HCT116 (cell line): ENCODE results near the gene PSORS1C1. TPM values are rescaled to one million over a fixed set of nuclear protein-coding genes. Genes with fewer than 3 reads are reported as not detected.

Experiments used
- ATAC-seq: fragments of 200-7000 bp; cut with Tn5 transposase; 2 replicates; pipeline ENCODE4 v1.9.1; 2020; ENCODE audit warnings: mild to moderate bottlenecking, moderate library complexity
- BruUV-seq: library from RNA; stranded (reverse); fragments of 400-500 nt; replicated peaks from 2 replicates; lab custom pipeline; 2021; lab: Mats Ljungman, UMichigan
- CTCF ChIA-PET: fragments of 300-600 bp; sonication (Branson Sonifier 250); formaldehyde crosslinking; loops from one replicate; lab custom pipeline; 2021; ENCODE audit warnings: antibody characterized with exemption; lab: Charles Lee
- POLR2A ChIA-PET: fragments of 300-600, 350-600 bp; sonication (Branson Sonifier 250); formaldehyde crosslinking; loops from one replicate; lab custom pipeline; 2021; ENCODE audit warnings: antibody characterized with exemption; lab: Charles Lee
- RAD21 ChIA-PET, 2 experiments: fragments of 300-600 bp; sonication (Branson Sonifier 250); formaldehyde crosslinking; loops; one replicate each; lab custom pipeline; 2023; ENCODE audit warnings: low total read pairs in 2 of 2; ENCODE audit not compliant: uncharacterized antibody in 2 of 2, unreplicated experiment in 2 of 2, low non-redundant PET in 1 of 2; lab: Charles Lee
- DNase-seq: peaks from one replicate; pipeline ENCODE4 v3.0.0-alpha.2; 2010; ENCODE audit warnings: low read depth, low spot score
- H2AFZ ChIP-seq: fragments of 200-600 bp; shearing (Covaris generic), sonication (generic); 2 replicates; pipeline ENCODE4 v1.6.1; 2017; ENCODE audit warnings: low read depth, mixed run types, mixed read lengths, antibody characterized with exemption, low read length; ENCODE audit not compliant: poor library complexity, severe bottlenecking
- H3K27ac ChIP-seq: 2 replicates; pipeline ENCODE4 v1.5.1; 2012; ENCODE audit warnings: low read depth, low read length
- H3K27me3 ChIP-seq: fragments of 200-600 bp; sonication (generic); 2 replicates; pipeline ENCODE4 v1.6.1; 2016; ENCODE audit warnings: mixed run types, low read length, mixed read lengths; ENCODE audit not compliant: insufficient read depth
- H3K36me3 ChIP-seq, 2 experiments: fragments of 200-500 bp in 1 of 2; fragments of 200-600 bp in 1 of 2; sonication (Bioruptor generic) in 1 of 2; sonication (generic) in 1 of 2; 2 replicates each; pipeline versions ENCODE4 v1.5.1 to v1.6.1; 2014 to 2016; ENCODE audit warnings: low read length in 2 of 2, inconsistent platforms in 1 of 2, mixed read lengths in 1 of 2, mixed run types in 1 of 2; ENCODE audit not compliant: insufficient read depth in 2 of 2, control insufficient read depth in 1 of 2
- H3K4me1 ChIP-seq, 2 experiments: fragments of 200-600 bp in 1 of 2; sonication (generic) in 1 of 2; 2 replicates each; pipeline versions ENCODE4 v1.5.1 to v1.6.1; 2012 to 2017; ENCODE audit warnings: low read length in 2 of 2, inconsistent platforms in 1 of 2, mild to moderate bottlenecking in 1 of 2, mixed read lengths in 1 of 2, mixed run types in 1 of 2, moderate library complexity in 1 of 2; ENCODE audit not compliant: insufficient read depth in 2 of 2, control insufficient read depth in 1 of 2
- H3K4me2 ChIP-seq: fragments of 200-600 bp; sonication (generic); 2 replicates; pipeline ENCODE4 v1.6.1; 2017; ENCODE audit warnings: mixed run types, low read length, mixed read lengths
- H3K4me3 ChIP-seq, 2 experiments: fragments of 200-600 bp in 1 of 2; sonication (generic) in 1 of 2; replicated peaks in 1 of 2; 2 replicates each; pipeline ENCODE4 v1.5.1; 2011 to 2016; ENCODE audit warnings: low read length in 2 of 2, control low read depth in 1 of 2, low read depth in 1 of 2, mild to moderate bottlenecking in 1 of 2, mixed read lengths in 1 of 2, mixed run types in 1 of 2
- H3K79me2 ChIP-seq: fragments of 200-600 bp; sonication (generic); 2 replicates; pipeline ENCODE4 v1.6.1; 2017; ENCODE audit warnings: mild to moderate bottlenecking, mixed run types, low read length, moderate library complexity, mixed read lengths; ENCODE audit not compliant: insufficient read depth
- H3K9ac ChIP-seq: fragments of 200-600 bp; sonication (generic); 2 replicates; pipeline ENCODE4 v1.6.1; 2016; ENCODE audit warnings: low read length, mixed read lengths
- H3K9me2 ChIP-seq: fragments of 200-600 bp; sonication (generic), shearing (Covaris generic); 2 replicates; pipeline ENCODE4 v1.6.1; 2017; ENCODE audit warnings: mixed run types, mild to moderate bottlenecking, moderate library complexity; ENCODE audit not compliant: insufficient read depth
- H3K9me3 ChIP-seq, 2 experiments: fragments of 200-500 bp in 1 of 2; fragments of 200-600 bp in 1 of 2; sonication (Bioruptor generic) in 1 of 2; sonication (generic) in 1 of 2; 2 replicates each; pipeline ENCODE4 v1.6.1; 2014 to 2017; ENCODE audit warnings: low read length in 2 of 2, mixed read lengths in 2 of 2, inconsistent platforms in 1 of 2, low read depth in 1 of 2, mild to moderate bottlenecking in 1 of 2, mixed run types in 1 of 2, moderate library complexity in 1 of 2; ENCODE audit not compliant: control insufficient read depth in 1 of 2, insufficient read depth in 1 of 2
- H4K20me1 ChIP-seq: fragments of 200-600 bp; sonication (generic), shearing (Covaris generic); 2 replicates; pipeline ENCODE4 v1.6.1; 2017; ENCODE audit warnings: mixed run types, mild to moderate bottlenecking, moderate library complexity; ENCODE audit not compliant: insufficient read depth
- ATF3 ChIP-seq: IDR thresholded peaks from 2 replicates; pipeline ENCODE4 v1.6.1; 2012
- CTCF ChIP-seq, 3 experiments: fragments of 200-600 bp in 1 of 3; sonication (generic) in 1 of 3; IDR thresholded peaks in 2 of 3; conservative IDR thresholded peaks in 1 of 3; 2 replicates each; pipeline ENCODE4 v1.5.1; 2012 to 2017; ENCODE audit warnings: low read depth in 2 of 3, low read length in 2 of 3, antibody characterized with exemption in 1 of 3, borderline replicate concordance in 1 of 3, control low read depth in 1 of 3, mild to moderate bottlenecking in 1 of 3, mixed read lengths in 1 of 3, mixed run types in 1 of 3, moderate library complexity in 1 of 3; ENCODE audit not compliant: insufficient read depth in 1 of 3
- ELF1 ChIP-seq: IDR thresholded peaks from 2 replicates; pipeline ENCODE4 v1.6.1; 2012; ENCODE audit warnings: low read depth, borderline replicate concordance
- FOSL1 ChIP-seq: IDR thresholded peaks from 2 replicates; pipeline ENCODE4 v1.6.1; 2012; ENCODE audit warnings: low read depth
- JUND ChIP-seq: IDR thresholded peaks from 2 replicates; pipeline ENCODE4 v1.6.1; 2012
- POLR2A ChIP-seq: IDR thresholded peaks from 2 replicates; pipeline ENCODE4 v1.7.0; 2011; ENCODE audit warnings: borderline replicate concordance; ENCODE audit not compliant: insufficient read depth, insufficient read length; ENCODE audit errors: extremely low read depth
- POLR2AphosphoS5 ChIP-seq: IDR thresholded peaks from 2 replicates; pipeline ENCODE4 v1.6.1; 2011; ENCODE audit warnings: mild to moderate bottlenecking, low read depth, low read length, moderate library complexity
- RAD21 ChIP-seq: IDR thresholded peaks from 2 replicates; pipeline ENCODE4 v1.6.1; 2012; ENCODE audit warnings: low read depth, mild to moderate bottlenecking
- SIN3A ChIP-seq: IDR thresholded peaks from 2 replicates; pipeline ENCODE4 v1.6.1; 2012; ENCODE audit warnings: low read depth
- SP1 ChIP-seq: IDR thresholded peaks from 2 replicates; pipeline ENCODE4 v1.6.1; 2012; ENCODE audit warnings: low read depth
- SRF ChIP-seq: IDR thresholded peaks from 2 replicates; pipeline ENCODE4 v1.6.1; 2012; ENCODE audit warnings: low read depth
- TCF7L2 ChIP-seq: IDR thresholded peaks from 2 replicates; pipeline ENCODE4 v1.7.0; 2011; ENCODE audit warnings: borderline replicate concordance, inconsistent platforms; ENCODE audit not compliant: insufficient read depth, insufficient read length; ENCODE audit errors: extremely low read depth
- YY1 ChIP-seq: IDR thresholded peaks from 2 replicates; pipeline ENCODE4 v1.6.1; 2011; ENCODE audit warnings: low read length, low read depth, moderate library complexity, mild to moderate bottlenecking; ENCODE audit not compliant: insufficient replicate concordance; ENCODE audit errors: extremely low read depth
- ZBTB33 ChIP-seq: IDR thresholded peaks from 2 replicates; pipeline ENCODE4 v1.6.1; 2011; ENCODE audit warnings: mild to moderate bottlenecking, low read length, moderate library complexity; ENCODE audit not compliant: insufficient replicate concordance; ENCODE audit errors: extremely low read depth
- ZFX ChIP-seq: fragments of 450-650 bp; IDR thresholded peaks from 2 replicates; pipeline ENCODE4 v1.6.1; 2017
- ZNF274 ChIP-seq: fragments of 200-500 bp; sonication (Bioruptor generic); IDR thresholded peaks from 2 replicates; pipeline ENCODE4 v1.6.1; 2014; ENCODE audit warnings: mild to moderate bottlenecking, low read depth, low read length, inconsistent platforms
- intact Hi-C: fragments of 100-400 bp; cut with micrococcal nuclease; formaldehyde crosslinking; loops from 2 replicates; pipeline ENCODE4 v1.10.0; 2022
- total RNA-seq: library from RNA; stranded (reverse); gene quantifications from one replicate; pipeline ENCODE4 v1.2.1, GENCODE V29; 2021; ENCODE audit not compliant: unreplicated experiment
- TF ChIP-seq, protein P1 (sequence below): IDR thresholded peaks from 2 replicates; pipeline ENCODE4 v1.6.1; 2012

The PSORS1C1 gene
- total RNA-seq, 1 experiment from 2014 or later: 9.8 TPM

DNA sequence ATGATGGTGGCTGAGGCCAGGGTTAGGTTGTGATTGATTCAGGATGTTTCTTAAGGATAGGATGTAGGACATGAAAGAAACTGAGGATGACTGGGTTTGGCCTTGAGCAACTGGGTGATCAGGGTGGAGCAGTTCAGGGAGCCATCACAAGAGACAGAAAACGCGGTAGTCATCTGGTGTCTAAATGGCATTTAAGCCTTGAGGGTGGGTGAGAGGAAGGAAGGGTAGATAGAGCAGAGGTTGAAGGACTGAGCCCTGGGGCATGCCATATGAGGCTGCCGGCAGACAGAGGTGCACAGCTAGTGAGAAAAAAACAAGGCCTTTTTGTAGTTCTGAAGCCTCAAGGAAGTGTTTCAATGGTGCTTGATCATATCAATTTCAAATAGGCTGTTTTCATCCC is 54.0 kb downstream of the PSORS1C1 start (continued):
- TF ChIP-seq ZNF274 (no peak), SP1 (no peak), SIN3A (no peak)

DNA sequence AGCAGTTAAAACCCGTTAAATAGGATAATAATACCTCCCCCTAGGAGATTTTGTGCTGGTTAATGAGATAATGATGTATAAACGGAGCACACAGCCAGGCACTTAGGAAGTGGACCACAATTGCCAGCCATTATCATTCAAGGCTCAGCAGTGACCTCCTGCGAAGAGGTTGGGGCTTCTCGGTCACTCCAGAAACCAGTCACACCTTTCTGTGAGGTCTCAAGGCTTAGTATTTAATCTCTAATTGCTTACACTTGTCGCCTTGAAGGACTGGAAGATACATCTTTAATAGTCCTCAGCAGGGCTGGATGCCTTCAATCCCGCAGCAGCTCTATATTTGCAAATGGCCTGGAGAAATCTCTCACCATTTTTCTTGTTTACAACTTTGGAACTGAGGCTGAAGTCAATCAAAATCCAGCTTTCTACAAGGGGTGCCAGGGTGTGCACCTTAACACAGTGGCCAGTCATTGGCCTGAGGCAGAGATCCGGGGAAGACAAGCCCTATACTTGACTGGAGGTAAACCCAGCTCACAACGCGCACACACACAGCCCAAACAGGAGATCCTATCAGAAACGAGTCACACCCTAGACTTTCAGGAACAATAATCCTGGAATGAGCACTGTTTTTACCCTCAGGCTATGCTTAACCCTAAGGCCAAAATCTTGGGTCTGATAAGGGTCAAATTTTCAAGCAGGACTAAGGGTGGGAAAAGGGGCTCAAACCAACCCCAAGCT is 54.7 kb downstream of the PSORS1C1 start:
- DNase-seq: no peak
- Histone ChIP-seq H4K20me1 (no peaks in the 10 kb centered on the region), H3K9me3 (no peaks in the 10 kb centered on the region), H3K79me2 (no peaks in the 10 kb centered on the region), H3K9ac (no peak overlapping the region), H3K36me3 (no peaks in the 10 kb centered on the region), H3K27ac (no peak overlapping the region), H3K9me2 (no peaks in the 10 kb centered on the region), H3K4me1 (peaks cover 3 to 15% of the 10 kb centered on the region in 2 experiments), H3K27me3 (no peaks in the 10 kb centered on the region), H2AFZ (no peak overlapping the region), H3K4me2 (no peak overlapping the region; the same call in 1 of the 2 replicates), H3K4me3 (no peak overlapping the region)
- ChIA-PET POLR2A (no interaction called here), CTCF (interaction anchor here (0.8 kb wide), 1 partner anchor 23 kb away, joined by 3 read pairs; no protein-coding TSS in a partner anchor), RAD21 (no interaction called here)
- intact Hi-C loops: no loop called here
- ATAC-seq: no peak; the same call in 1 of the 2 replicates
- BruUV-seq: no TSS peak
- TF ChIP-seq ATF3 (no peak), FOSL1 (no peak), JUND (no peak), TCF7L2 (no peak), POLR2AphosphoS5 (no peak), ZBTB33 (no peak), ZFX (no peak), CTCF (IDR thresholded peaks at IDR 0.05 in 2 of 3, conservative IDR thresholded peaks at IDR 0.05 in 1 of 3; ENCODE audit: borderline replicate concordance in 1 of 3, insufficient read depth in 1 of 3, low read depth in 2 of 3, low read length in 2 of 3) (no peak), RAD21 (no peak), SIN3A (no peak), SP1 (no peak), YY1 (no peak), SRF (no peak), POLR2A (no peak), ZNF274 (no peak), ELF1 (no peak)
- TF ChIP-seq, protein P1, sequence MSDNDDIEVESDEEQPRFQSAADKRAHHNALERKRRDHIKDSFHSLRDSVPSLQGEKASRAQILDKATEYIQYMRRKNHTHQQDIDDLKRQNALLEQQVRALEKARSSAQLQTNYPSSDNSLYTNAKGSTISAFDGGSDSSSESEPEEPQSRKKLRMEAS: no peak
